Endodermal cell (in vitro differentiated cells): ENCODE results near the gene MEGF11. TPM values are rescaled to one million over a fixed set of nuclear protein-coding genes. Genes with fewer than 3 reads are reported as not detected.

ENCODE experiments used
- DNase-seq: peaks from one replicate; pipeline ENCODE4 v3.0.0-alpha.2; 2017
- H3K27ac ChIP-seq: 2 replicates; pipeline ENCODE4 v1.5.1; 2013; ENCODE audit warnings: mild to moderate bottlenecking, low read depth, low read length, moderate library complexity
- H3K27me3 ChIP-seq: 2 replicates; pipeline ENCODE4 v1.6.1; 2013; ENCODE audit warnings: mild to moderate bottlenecking, low read length, moderate library complexity; ENCODE audit not compliant: insufficient read depth, control insufficient read depth, poor library complexity, severe bottlenecking
- H3K36me3 ChIP-seq: 2 replicates; pipeline ENCODE4 v1.7.0; 2013; ENCODE audit warnings: mild to moderate bottlenecking, low read length, moderate library complexity; ENCODE audit not compliant: control insufficient read depth, insufficient read depth
- H3K4me1 ChIP-seq: one replicate; pipeline ENCODE4 v1.7.0; 2013; ENCODE audit warnings: low read length; ENCODE audit not compliant: control insufficient read depth, insufficient read depth
- H3K4me3 ChIP-seq: 2 replicates; pipeline ENCODE4 v1.5.1; 2013; ENCODE audit warnings: mild to moderate bottlenecking, low read length, moderate library complexity
- H3K9ac ChIP-seq: 2 replicates; pipeline ENCODE4 v1.6.1; 2013; ENCODE audit warnings: mild to moderate bottlenecking, low read length, moderate library complexity; ENCODE audit not compliant: poor library complexity, severe bottlenecking; ENCODE audit errors: extremely low read depth
- H3K9me3 ChIP-seq: 2 replicates; pipeline ENCODE4 v1.6.1; 2013; ENCODE audit warnings: mild to moderate bottlenecking, low read length, moderate library complexity; ENCODE audit not compliant: control insufficient read depth
- H3K27ac Mint-ChIP-seq: 2 replicates; pipeline ENCODE4 v1.8.0; 2020; ENCODE audit warnings: mixed read lengths
- H3K27me3 Mint-ChIP-seq: 2 replicates; pipeline ENCODE4 v1.8.0; 2021; ENCODE audit warnings: mild to moderate bottlenecking, mixed read lengths; ENCODE audit not compliant: insufficient read depth
- H3K36me3 Mint-ChIP-seq: 2 replicates; pipeline ENCODE4 v1.8.0; 2020; ENCODE audit warnings: low read depth, mixed read lengths
- H3K4me1 Mint-ChIP-seq: 2 replicates; pipeline ENCODE4 v1.8.0; 2020; ENCODE audit warnings: mixed read lengths
- H3K4me3 Mint-ChIP-seq: 2 replicates; pipeline ENCODE4 v1.8.0; 2020; ENCODE audit warnings: mild to moderate bottlenecking, moderate library complexity, mixed read lengths
- H3K9me3 Mint-ChIP-seq: 2 replicates; pipeline ENCODE4 v1.8.0; 2020; ENCODE audit warnings: mild to moderate bottlenecking, mixed read lengths
- CTCF ChIP-seq: fragments of 200-600 bp; sonication (generic); conservative IDR thresholded peaks from 2 replicates; pipeline ENCODE4 v1.5.0; 2021; ENCODE audit warnings: antibody characterized with exemption, mild to moderate bottlenecking
- WGBS, 2 experiments: methylation state at CpG; one replicate each; pipeline versions ENCODE4 v1.1.5 to v1.1.7; 2013; ENCODE audit warnings: missing lambda C conversion rate in 2 of 2, mixed read lengths in 1 of 2; ENCODE audit not compliant: insufficient coverage in 1 of 2, insufficient read length in 1 of 2; 5-methylcytosine and 5-hydroxymethylcytosine counted together
- total RNA-seq, 2 donors: library from RNA; stranded (reverse); fragmentation: NEBNext Ultra II Directional in 1 of 2; extraction: Animal tissue kit (Norgen Biotek cat#: 25700) in 1 of 2; gene quantifications; 2 replicates in 1 of 2; 3 replicates in 1 of 2; pipeline ENCODE4 v1.2.1, GENCODE V29; 2021

Gene MEGF11
- total RNA-seq, 2 donors from 2014 or later = 0.73 to 1.2 TPM

GRCh38 chr15:65929573-65929972 is 324.0 kb downstream of the MEGF11 start:
- no peaks in the 10 kb centered on the region for H3K27me3 Mint-ChIP-seq
- H3K27ac Mint-ChIP-seq = no peak overlapping the region
- no peak overlapping the region for H3K27ac ChIP-seq
- no peak overlapping the region for H3K4me3 ChIP-seq
- no peaks in the 10 kb centered on the region for H3K27me3 ChIP-seq
- 91 to 95% methylated on average over 5 to 7 of the region's 7 CpGs for WGBS, 2 experiments
- H3K4me3 Mint-ChIP-seq = no peak overlapping the region
- no peaks in the 10 kb centered on the region for H3K4me1 Mint-ChIP-seq
- H3K4me1 ChIP-seq = no peaks in the 10 kb centered on the region
- DNase-seq = no peak
- no peak for TF ChIP-seq CTCF
- no peaks in the 10 kb centered on the region for H3K36me3 ChIP-seq
- no peaks in the 10 kb centered on the region for H3K9me3 ChIP-seq
- H3K36me3 Mint-ChIP-seq = no peaks in the 10 kb centered on the region
- no peaks in the 10 kb centered on the region for H3K9me3 Mint-ChIP-seq
- H3K9ac ChIP-seq = no peak overlapping the region

- TF ChIP-seq CTCF = peak; percentile 71
- H3K36me3 Mint-ChIP-seq = no peaks in the 10 kb centered on the region
- DNase-seq = peak; percentile 65
- Histone ChIP-seq H3K27ac (no peak overlapping the region), H3K9ac (no peak overlapping the region), H3K36me3 (no peaks in the 10 kb centered on the region), H3K27me3 (no peaks in the 10 kb centered on the region), H3K9me3 (no peaks in the 10 kb centered on the region), H3K4me1 (no peaks in the 10 kb centered on the region), H3K4me3 (no peak overlapping the region)
- no peak overlapping the region for H3K4me3 Mint-ChIP-seq
- no peaks in the 10 kb centered on the region for H3K4me1 Mint-ChIP-seq
- H3K9me3 Mint-ChIP-seq = no peaks in the 10 kb centered on the region
- WGBS, 2 experiments = 74 to 87% methylated on average over 2 of the region's 2 CpGs
- no peaks in the 10 kb centered on the region for H3K27me3 Mint-ChIP-seq
- H3K27ac Mint-ChIP-seq = no peak overlapping the region
These were observed 326.0 kb downstream of the MEGF11 start for GRCh38 chr15:65927545-65927944.

- H3K4me3 ChIP-seq = no peak overlapping the region
- H3K9ac ChIP-seq = no peak overlapping the region
- H3K27ac ChIP-seq = no peak overlapping the region
- no peaks in the 10 kb centered on the region for H3K36me3 Mint-ChIP-seq
- H3K4me3 Mint-ChIP-seq = no peak overlapping the region
- no peak for DNase-seq
- no peak overlapping the region for H3K27ac Mint-ChIP-seq
- WGBS, 2 experiments = 94 to 100% methylated on average over 1 of the region's 1 CpG
- no peak for TF ChIP-seq CTCF
- H3K27me3 ChIP-seq = no peaks in the 10 kb centered on the region
- no peaks in the 10 kb centered on the region for H3K9me3 Mint-ChIP-seq
- no peaks in the 10 kb centered on the region for H3K9me3 ChIP-seq
- no peaks in the 10 kb centered on the region for H3K4me1 Mint-ChIP-seq
- no peaks in the 10 kb centered on the region for H3K27me3 Mint-ChIP-seq
- no peaks in the 10 kb centered on the region for H3K36me3 ChIP-seq
- H3K4me1 ChIP-seq = no peaks in the 10 kb centered on the region
These were observed 326.7 kb downstream of the MEGF11 start for GRCh38 chr15:65926899-65927298.
